Activated T-helper 1 cell treated with Interleukin-2 at 50 U/mL for 16 hours (primary cell): ENCODE results near the gene DGCR6L.
"Not testable (repeated sequence)": the region's sequence is repeated elsewhere in the genome, so short reads cannot be mapped to it uniquely, and the experiment has no call there.

ENCODE experiments used
- DNase-seq: peaks from one replicate; pipeline ENCODE4 v3.0.0-alpha.2; 2020; ENCODE audit warnings: low read depth

Gene DGCR6L

DNA sequence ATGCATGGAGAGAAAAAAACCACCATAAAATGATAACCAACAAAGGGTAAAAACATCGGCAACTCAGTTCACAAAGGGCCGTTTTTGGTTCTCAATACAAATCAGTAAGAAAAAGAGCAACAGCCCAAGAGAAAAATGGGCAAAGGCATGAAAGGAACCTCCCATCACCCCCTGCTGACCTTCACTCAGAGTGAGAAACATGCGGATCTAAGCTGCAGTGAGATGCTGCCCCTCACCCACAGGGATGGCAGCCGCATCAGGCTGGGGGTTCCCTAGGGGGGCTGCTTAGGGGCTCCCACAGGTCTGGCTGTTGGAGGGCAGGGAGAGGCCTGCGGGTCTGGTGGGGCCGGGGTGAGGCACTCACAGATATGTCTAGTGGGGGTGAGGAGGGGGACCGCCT, 44.5 kb downstream of the DGCR6L start:
- DNase-seq = not testable (repeated sequence)

DNA sequence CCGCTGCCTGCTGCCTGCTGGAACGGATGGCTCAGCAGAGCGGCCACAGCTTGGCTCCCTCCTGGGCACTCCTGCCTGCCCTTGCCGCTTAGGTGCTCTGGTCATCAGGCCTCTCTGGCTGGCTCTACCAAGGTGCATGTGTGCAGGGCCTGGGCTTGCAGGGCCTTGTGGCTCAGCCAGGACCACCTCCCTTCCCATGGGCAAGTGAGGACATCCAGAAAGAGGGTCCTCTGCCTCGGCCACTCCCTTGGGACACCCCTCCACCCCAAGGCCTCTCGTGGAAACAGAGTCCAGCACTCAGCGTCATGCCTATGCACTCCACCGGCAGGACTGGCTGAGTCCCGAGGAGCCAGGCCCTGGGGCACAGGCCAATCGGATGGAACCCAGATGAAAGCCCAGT, 45.5 kb downstream of the DGCR6L start:
- DNase-seq = not testable (repeated sequence)

DNA sequence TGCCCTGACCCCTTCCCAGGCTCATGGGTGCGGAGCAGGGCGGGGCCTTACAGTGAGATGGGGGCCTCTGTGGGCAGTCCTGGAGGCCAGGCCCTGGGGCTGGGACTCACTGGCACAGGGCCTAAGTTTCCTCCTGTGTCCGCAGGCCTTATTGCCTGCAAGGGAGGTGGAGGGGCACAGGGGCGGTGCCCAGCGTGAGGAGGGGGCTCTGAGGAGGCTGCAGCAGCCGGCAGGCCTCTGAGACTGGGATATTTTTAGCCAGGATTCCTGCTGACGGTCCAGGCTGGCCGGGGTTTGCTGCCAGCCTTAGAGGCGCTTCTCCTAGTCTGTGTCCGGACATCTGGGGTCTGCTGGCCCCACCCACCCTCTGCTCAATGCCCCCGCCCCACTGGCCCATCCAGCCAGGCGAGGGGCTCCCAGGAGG, 46.1 kb downstream of the DGCR6L start:
- DNase-seq = no peak

DNA sequence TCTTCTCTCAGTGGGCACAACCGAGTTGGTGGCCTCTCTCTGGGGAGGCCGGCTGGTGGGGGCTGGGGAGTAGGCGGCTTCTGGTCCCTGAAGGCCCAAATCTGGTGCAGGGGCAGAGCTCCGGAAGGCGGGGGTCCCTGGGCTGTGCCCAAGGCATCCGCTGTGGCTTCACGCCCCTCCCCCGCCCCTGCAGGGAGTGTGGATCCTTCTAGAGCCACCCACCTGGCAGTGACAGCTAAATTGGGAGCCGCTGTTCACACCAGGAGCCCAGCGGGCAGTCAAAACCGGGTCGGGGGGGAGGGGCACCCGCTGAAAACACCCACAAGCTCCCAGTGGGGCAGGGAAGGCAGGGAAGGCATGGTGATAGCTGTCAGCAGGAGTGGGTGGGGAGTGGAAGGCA, 47.2 kb downstream of the DGCR6L start:
- DNase-seq = no peak

DNA sequence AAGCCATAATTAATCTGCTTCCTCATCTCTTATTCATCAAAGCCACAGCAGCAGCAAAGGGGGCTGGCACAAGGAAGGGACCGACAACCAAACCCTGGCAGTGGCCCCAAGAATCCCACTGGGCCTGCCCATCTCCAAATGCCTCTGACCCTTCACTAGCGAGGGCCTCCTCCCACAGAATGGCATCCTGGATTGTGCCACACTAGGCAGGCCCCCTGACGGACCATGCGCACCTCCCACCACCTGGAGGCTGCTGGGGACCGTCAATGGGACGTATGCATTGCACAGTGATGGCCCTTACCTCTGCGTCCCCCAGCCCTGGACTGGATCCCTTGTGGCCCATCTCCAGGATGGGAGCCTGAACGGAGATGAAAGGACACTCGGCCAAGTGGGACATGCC, 47.7 kb downstream of the DGCR6L start:
- no peak for DNase-seq

DNA sequence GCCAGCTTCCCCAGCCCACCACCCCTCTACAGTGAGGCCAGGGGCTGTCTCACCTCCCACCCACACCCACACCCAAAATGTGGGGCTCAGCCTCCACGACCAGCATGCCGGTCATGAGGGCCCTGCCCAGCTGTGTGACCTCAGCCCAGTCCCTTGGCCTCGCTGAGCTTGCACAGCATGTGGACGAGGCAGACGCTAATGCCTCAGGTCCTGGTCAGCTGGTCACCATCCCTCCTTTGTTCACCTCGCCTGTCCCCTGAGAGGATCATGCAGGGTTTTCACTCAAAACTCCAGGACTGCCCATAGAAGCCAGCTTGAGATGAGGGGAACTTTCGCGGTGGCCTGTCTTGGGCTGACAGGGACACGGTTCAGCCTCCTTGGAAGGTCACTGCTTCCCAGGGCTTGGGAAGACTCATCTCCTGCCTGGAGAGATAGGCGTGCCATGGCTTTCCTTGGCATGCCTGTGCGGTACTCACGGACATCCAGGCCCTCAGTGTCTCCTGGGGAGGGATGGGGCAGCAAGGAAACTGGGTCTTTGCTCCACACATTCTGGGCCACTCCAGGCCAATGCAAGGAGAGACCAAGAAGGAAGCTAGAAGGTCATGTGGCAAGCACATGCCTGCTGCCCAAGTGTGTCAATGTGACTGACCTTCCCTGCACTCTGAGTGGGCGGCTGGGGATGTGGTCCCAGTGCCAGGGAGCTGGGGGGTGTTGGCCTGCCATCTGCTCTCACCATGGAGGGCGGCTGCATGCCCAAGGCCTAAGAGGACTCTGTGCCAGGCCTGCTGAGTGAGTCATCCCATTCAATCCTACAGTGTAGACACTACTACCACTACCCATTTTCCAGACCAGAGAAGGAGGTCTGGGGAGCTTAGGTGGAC, 48.5 kb downstream of the DGCR6L start:
- no peak for DNase-seq

DNA sequence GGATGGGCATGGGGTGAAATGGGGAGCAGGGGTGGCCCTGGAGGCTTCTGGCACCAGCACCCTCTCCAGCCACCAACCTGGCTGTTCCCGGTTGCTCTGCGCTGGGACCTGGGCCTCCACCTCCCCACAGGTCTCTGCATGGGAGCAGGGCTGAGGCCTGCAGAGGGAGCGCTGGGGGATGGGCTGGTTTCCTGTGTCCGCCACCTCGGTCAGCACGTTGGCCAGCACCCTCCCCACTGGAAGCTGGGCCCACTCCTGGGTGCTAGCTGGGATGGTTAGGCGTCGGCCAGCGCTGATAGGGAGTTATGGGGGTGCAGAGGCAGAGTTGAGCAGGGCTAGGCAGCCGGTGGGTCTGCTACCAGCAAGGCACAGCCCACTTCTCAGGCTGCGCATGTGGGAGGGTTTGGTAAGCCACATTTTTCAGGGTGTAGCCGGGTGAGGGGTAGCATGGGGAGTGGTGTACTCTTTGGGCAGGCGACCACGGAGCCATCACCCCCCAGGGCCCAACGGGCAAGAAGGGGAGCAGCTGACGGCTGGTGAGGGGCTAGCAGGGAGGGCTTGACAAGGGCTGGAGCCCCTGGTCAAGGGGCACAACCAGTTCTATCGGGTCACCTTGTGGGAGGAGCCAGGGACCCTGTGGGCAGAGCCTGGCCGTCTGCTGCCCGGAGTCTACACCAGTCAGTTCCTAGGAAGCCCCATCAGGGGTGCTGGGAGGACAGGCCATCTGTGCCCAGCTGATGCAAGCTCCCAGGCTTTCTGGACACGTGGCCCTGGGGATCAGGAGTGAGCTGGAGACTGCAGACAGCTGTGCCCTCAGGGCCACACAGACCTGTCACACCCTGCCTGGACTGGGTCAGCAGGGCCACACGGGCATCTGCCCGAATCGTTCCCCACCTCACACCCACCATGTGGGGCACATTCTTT, 49.4 kb downstream of the DGCR6L start:
- not testable (repeated sequence) for DNase-seq

DNA sequence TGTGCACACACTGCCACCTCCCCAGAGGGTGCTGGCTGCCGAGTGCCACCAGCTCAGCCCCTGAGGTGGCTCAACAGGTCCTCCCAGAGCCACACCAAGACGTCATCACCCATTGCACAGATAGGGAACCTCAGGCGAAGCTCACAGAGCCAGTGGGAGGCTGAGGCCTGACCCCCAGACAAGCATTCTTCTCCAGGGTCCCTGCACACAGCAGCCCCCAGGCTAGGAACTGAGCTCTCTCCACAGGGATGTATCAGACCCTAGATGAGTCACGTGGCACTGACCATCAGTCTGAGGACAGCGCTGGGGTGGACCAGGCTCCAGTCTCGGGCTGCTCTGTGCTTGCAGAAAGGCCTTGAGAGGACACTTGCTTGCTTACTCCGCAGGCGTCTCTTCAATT, 50.2 kb downstream of the DGCR6L start:
- DNase-seq = not testable (repeated sequence)

DNA sequence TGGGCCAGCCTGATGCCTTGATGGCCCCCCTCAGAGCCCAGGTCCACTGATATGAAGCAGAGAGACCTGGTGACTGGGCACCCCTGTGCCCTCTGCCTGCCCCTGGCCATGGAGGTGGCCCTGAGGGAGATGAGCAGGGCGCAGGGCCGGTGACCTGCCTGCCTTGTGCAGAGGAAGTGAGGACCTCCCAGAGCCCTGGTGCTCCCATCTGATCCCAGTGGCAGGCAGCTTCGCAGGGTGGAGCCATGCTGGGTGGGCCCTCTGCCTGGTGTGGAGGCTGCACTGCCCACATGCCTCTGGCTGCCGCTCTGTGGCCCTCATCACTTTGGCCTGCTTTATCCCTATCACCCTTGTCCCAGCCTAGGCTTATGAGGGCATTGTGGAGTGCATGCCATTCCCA, 50.7 kb downstream of the DGCR6L start:
- not testable (repeated sequence) for DNase-seq

DNA sequence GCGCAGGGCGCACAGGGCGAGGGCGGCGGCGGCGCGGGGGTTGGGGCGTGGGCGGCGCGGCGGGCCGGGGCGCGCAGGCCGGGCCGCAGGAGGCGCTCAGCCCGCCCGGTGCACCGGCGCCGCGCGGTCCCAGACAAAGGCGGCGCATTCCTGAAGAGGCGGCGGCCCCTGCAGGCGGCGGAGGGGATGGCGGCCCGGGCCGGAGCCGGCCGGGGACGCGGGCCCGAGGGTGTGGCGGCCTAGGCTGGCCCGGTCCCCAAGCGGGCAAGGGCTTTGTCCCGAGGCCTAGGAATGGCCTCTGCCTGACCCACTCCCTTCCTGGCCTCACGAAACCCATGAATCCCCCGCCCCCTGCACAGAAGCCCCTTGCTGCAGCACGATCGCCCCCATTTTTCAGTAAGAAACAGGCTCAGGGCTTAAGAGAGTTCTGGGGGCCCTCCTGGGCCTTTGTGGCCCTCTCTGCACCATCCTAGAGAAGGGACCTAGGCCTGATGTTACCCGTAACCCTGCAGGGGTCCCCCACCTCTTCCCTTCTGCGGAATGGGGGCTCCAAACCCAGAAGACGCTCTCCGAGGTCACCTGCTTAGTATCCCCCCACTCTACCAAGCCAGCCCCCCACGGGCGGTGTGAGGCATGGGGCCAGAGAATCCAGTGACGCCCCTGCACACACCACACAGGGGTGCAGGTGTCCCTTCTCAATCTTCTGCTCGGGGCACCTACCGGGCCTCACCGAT, 51.4 kb downstream of the DGCR6L start, which contains the start of gene RTN4R:
TSS of gene RTN4R (minus strand) at position 40 of the 734 bp plus-strand sequence. CDS start 226 bp downstream, outside the sequence.
- peak; percentile 35 for DNase-seq

DNA sequence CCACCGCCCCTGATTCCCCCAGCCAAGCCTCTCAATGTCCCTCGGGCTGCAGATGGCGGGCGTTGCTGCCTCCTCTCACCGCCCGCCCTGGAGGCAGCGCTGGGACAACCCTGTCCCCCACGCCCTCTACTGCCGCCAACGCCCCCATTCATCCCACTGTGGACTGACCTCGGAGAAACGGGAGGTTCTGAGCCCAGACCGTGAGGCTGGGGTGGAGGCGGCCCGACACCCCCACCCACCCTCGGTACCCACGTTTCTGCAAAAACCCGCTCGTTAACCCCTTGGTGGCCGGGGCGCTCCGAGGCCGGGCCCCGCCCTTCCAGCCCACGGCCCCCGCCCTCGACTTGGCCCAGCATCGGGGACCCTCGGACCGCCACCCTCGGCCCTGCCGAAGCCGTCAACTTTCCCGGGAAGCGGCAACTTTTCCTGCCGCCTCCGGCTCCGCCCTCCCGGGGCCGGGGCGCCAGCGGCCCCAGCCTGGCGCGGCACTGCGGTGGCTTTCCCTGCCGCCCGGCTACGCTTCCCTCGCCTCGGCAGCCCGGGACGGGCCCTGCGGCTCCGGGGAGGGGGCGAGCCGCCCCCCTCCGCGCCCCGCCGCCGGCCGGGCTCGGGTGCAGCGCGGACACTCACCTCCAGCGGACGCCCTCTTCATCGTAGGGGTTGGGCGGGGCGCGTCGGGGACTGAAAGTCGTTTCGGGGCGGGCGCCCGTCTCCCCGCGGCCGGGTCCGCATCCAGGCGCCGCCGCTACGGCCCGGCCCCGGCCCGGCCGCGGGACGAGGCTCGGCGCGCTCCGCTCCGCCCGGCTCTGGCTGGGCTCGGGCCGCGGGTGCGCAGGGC, 52.2 kb downstream of the DGCR6L start:
- no peak for DNase-seq

DNA sequence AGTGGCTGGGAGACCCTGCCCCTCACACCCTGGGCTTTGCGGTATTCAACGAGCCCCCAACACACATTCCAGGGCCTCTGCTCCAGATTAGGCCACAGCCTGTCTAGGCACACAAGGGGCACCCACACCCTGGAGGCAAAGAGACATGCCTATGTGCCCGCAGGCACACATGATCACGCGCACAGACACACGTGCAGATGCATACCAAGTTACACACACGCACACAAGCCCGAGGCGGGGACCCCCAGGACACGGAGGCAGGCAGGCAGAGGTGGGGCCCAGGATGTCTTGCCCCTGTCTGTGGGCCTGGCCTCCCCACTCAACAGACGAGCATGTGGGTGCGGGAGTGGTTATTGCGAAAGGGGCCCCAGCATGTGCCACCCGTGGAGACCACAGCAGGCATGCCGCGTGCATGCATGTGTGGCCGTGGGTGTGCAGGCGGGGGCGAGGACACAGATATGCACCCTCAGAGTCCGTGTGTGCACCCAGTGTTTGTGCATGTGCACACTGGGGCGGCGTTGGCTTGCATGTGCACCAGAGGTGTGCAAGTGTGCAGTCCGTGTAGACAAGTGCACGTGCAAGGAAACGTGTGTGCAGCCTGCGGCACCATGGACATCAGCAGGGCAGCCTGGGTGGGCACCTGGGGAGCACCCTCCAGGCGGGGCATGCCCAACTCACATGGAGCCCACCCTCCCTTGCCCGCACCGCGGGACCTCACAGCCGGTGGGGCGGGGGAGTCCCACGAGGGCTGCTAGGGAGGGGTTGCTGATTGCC, 53.0 kb downstream of the DGCR6L start:
- DNase-seq = not testable (repeated sequence)

DNA sequence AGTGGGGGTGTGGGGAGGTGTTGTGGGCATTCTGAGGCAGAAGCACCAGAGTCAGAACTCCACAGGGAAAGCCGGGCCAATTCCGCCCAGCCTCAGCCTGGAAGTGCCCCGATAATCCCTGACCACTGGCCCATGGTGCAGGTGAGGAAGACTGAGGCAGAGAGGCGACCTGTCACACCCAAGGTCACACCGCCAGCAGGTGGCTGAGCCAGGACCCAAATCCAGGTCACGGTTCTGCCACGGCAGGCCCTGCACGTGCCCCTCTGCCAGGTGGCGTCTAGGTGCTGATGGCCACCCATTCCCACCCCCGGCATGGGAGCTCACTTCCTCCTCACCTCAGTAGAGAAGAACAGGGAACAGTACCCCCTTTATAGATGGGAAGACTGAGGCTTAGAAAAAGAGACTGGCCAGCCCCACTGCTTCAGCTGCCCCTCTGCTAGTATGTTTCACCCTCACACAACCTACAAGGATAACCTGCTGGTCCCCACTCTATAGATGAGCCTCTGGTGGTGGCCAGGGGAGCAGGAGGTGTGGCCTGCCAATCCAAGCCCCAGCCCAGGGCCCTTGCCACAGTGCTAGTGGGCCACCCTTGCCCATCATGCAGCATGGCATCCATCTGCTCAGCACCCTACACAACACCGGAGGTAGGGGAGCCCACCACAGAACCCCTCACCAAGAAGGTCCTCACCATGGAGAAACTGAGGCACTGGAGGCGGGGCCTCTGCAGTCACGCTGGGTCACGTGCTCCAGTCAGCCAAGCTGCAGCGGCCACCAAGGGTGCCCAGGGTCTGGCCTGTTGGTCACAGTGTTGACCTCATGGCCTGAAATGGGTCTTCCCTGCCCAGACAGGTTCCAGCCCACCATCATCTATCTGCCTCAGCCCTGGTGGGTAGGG, 53.8 kb downstream of the DGCR6L start:
- not testable (repeated sequence) for DNase-seq

DNA sequence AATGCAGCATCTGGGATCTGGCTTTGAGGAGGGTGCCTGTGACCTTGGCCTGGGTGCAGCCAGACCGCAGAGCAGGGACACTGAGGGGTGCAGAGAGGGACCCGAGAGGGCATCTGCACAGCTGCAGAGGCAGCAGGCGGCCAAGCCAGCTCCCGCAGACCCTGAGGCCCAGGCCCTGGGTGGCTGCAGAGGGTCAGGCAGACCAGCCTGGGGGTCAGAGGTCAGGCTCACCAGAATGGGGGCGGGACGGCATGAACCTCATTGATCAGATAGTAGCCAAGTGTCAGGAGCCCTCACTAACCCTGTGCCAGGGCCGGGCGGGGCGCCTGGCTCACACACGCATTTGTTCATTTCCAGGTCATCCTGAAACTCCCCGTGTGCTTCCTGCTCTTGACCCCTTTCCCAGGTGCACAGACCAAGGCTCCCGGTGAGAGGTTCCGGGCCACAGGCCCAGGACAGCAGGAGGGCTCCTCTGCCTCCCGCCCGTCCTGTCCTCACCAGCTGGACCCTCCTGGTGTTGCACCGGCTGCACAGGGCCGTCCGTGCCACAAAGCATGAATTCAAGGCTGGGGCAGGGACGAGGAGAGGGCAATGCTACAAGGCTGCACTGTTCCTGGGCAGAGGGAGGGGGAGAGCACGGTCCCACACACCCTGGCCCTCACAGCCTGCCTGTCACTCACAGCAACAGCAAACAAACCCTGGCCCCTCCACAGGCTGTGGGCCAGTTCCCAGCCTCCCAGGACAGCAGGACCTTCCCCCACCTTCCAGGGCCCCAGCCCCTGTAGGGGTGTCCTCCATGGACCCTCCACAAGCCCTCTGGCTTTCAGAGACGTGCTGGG, 55.0 kb downstream of the DGCR6L start:
- no peak for DNase-seq
